Endometrium (tissue), 2 donors: ENCODE results near the gene EXOC4.
"Not testable (repeated sequence)": the region's sequence is repeated elsewhere in the genome, so short reads cannot be mapped to it uniquely, and the experiment has no call there.

Experiments
- FAIRE-seq: peaks from 2 replicates; lab custom pipeline; 2012; peaks lifted over from hg19 to GRCh38; lab: Jason Lieb, UNC
- donor health status: control.
- donor health status: control.

The EXOC4 gene

GRCh38 chr7:133275446-133276095, 22.7 kb downstream of the EXOC4 start:
- FAIRE-seq = peak; percentile 83

GRCh38 chr7:133278975-133279374, 26.1 kb downstream of the EXOC4 start:
- not testable (repeated sequence) for FAIRE-seq

- FAIRE-seq = no peak
Observed at GRCh38 chr7:133282094-133282493, 29.2 kb downstream of the EXOC4 start.

- no peak for FAIRE-seq
Observed at GRCh38 chr7:133284092-133284491, 31.2 kb downstream of the EXOC4 start.

- FAIRE-seq = no peak
Observed at GRCh38 chr7:133288970-133289369, 36.1 kb downstream of the EXOC4 start.

GRCh38 chr7:133290041-133290440, 37.2 kb downstream of the EXOC4 start:
- FAIRE-seq = no peak

- FAIRE-seq = no peak
Observed at GRCh38 chr7:133290676-133291333, 37.9 kb downstream of the EXOC4 start.

GRCh38 chr7:133292631-133293030, 39.8 kb downstream of the EXOC4 start:
- no peak for FAIRE-seq

GRCh38 chr7:133293384-133294160, 40.7 kb downstream of the EXOC4 start:
- FAIRE-seq = no peak

GRCh38 chr7:133294234-133294633, 41.4 kb downstream of the EXOC4 start:
- no peak for FAIRE-seq

GRCh38 chr7:133295484-133295883, 42.6 kb downstream of the EXOC4 start:
- FAIRE-seq = no peak

- no peak for FAIRE-seq
Observed at GRCh38 chr7:133297093-133297492, 44.2 kb downstream of the EXOC4 start.

- no peak for FAIRE-seq
Observed at GRCh38 chr7:133298080-133298479, 45.2 kb downstream of the EXOC4 start.

- FAIRE-seq = no peak
Observed at GRCh38 chr7:133299676-133300075, 46.8 kb downstream of the EXOC4 start.

GRCh38 chr7:133300088-133300487, 47.2 kb downstream of the EXOC4 start:
- FAIRE-seq = no peak

GRCh38 chr7:133300811-133301210, 47.9 kb downstream of the EXOC4 start:
- FAIRE-seq = no peak

- peak; percentile 72 for FAIRE-seq
Observed at GRCh38 chr7:133301444-133301843, 48.6 kb downstream of the EXOC4 start.

- no peak for FAIRE-seq
Observed at GRCh38 chr7:133303372-133303771, 50.5 kb downstream of the EXOC4 start.

GRCh38 chr7:133303931-133304330, 51.1 kb downstream of the EXOC4 start:
- no peak for FAIRE-seq

GRCh38 chr7:133309333-133309732, 56.5 kb downstream of the EXOC4 start:
- FAIRE-seq = no peak

- no peak for FAIRE-seq
Observed at GRCh38 chr7:133310232-133310862, 57.5 kb downstream of the EXOC4 start.

GRCh38 chr7:133313575-133313974, 60.7 kb downstream of the EXOC4 start:
- FAIRE-seq = no peak

- no peak for FAIRE-seq
Observed at GRCh38 chr7:133314084-133314483, 61.2 kb downstream of the EXOC4 start.
